Type B pancreatic cell (in vitro differentiated cells): ENCODE data around the gene RIMBP2. TPM values are rescaled to one million over a fixed set of nuclear protein-coding genes. Genes with fewer than 3 reads are reported as not detected.

Source experiments
- DNase-seq: peaks from one replicate; pipeline ENCODE4 v3.0.0; 2021; ENCODE audit warnings: mixed read lengths; ENCODE audit not compliant: unreplicated experiment; ENCODE audit errors: extremely low spot score
- H3K27ac Mint-ChIP-seq: 2 replicates; pipeline ENCODE4 v1.8.0; 2021; ENCODE audit warnings: mild to moderate bottlenecking, mixed read lengths
- H3K27me3 Mint-ChIP-seq: 2 replicates; pipeline ENCODE4 v1.8.0; 2021; ENCODE audit warnings: mixed read lengths
- H3K36me3 Mint-ChIP-seq: 2 replicates; pipeline ENCODE4 v1.8.0; 2021; ENCODE audit warnings: mixed read lengths
- H3K4me1 Mint-ChIP-seq: one replicate; pipeline ENCODE4 v1.8.0; 2021; ENCODE audit warnings: mixed read lengths; ENCODE audit not compliant: unreplicated experiment
- H3K4me3 Mint-ChIP-seq: 2 replicates; pipeline ENCODE4 v1.8.0; 2021; ENCODE audit warnings: mild to moderate bottlenecking, mixed read lengths
- H3K9me3 Mint-ChIP-seq: 2 replicates; pipeline ENCODE4 v1.8.0; 2021; ENCODE audit warnings: mixed read lengths
- CTCF ChIP-seq: fragments of 200-600 bp; sonication (generic); conservative IDR thresholded peaks from 2 replicates; pipeline ENCODE4 v1.5.0; 2021; ENCODE audit warnings: antibody characterized with exemption, mild to moderate bottlenecking
- total RNA-seq: library from RNA; stranded (reverse); gene quantifications from 2 replicates; pipeline ENCODE4 v1.2.1, GENCODE V29; 2021; ENCODE audit warnings: low replicate concordance

Gene RIMBP2
- total RNA-seq, 1 donor from 2014 or later: 23.7 TPM

- Mint-ChIP-seq H3K27ac (peak overlapping the region; percentile 39), H3K4me3 (no peak overlapping the region), H3K27me3 (peaks cover 5% of the 10 kb centered on the region), H3K9me3 (no peaks in the 10 kb centered on the region), H3K36me3 (no peaks in the 10 kb centered on the region), H3K4me1 (peaks cover 3% of the 10 kb centered on the region)
- peak; percentile 51 for TF ChIP-seq CTCF
- no peak for DNase-seq
These were observed 233.7 kb downstream of the RIMBP2 start for GRCh38 chr12:130482448-130482847.

GRCh38 chr12:130481392-130481879 is 234.7 kb downstream of the RIMBP2 start:
- DNase-seq: no peak
- H3K4me1 Mint-ChIP-seq: peaks cover 12% of the 10 kb centered on the region
- H3K27ac Mint-ChIP-seq: no peak overlapping the region
- H3K4me3 Mint-ChIP-seq: no peak overlapping the region
- no peak for TF ChIP-seq CTCF
- H3K36me3 Mint-ChIP-seq: no peaks in the 10 kb centered on the region
- peaks cover 5% of the 10 kb centered on the region for H3K27me3 Mint-ChIP-seq
- H3K9me3 Mint-ChIP-seq: no peaks in the 10 kb centered on the region

- Mint-ChIP-seq H3K27me3 (peaks cover 7% of the 10 kb centered on the region), H3K4me1 (peaks cover 12% of the 10 kb centered on the region)
- TF ChIP-seq CTCF: no peak
These were observed 235.2 kb downstream of the RIMBP2 start for GRCh38 chr12:130480887-130481286.

GRCh38 chr12:130480231-130480630 is 235.9 kb downstream of the RIMBP2 start:
- DNase-seq: no peak

More at GRCh38 chr12:130480887-130481286, 235.2 kb downstream of the RIMBP2 start:
- H3K4me3 Mint-ChIP-seq: no peak overlapping the region
- no peak overlapping the region for H3K27ac Mint-ChIP-seq
- DNase-seq: no peak
- H3K9me3 Mint-ChIP-seq: no peaks in the 10 kb centered on the region
- no peaks in the 10 kb centered on the region for H3K36me3 Mint-ChIP-seq

GRCh38 chr12:130479401-130480125 is 236.5 kb downstream of the RIMBP2 start:
- peaks cover 18% of the 10 kb centered on the region for H3K27me3 Mint-ChIP-seq

More at GRCh38 chr12:130480231-130480630, 235.9 kb downstream of the RIMBP2 start:
- H3K27ac Mint-ChIP-seq: no peak overlapping the region
- H3K4me1 Mint-ChIP-seq: peaks cover 13% of the 10 kb centered on the region
- no peaks in the 10 kb centered on the region for H3K9me3 Mint-ChIP-seq
- peaks cover 13% of the 10 kb centered on the region for H3K27me3 Mint-ChIP-seq
- no peaks in the 10 kb centered on the region for H3K36me3 Mint-ChIP-seq
- no peak for TF ChIP-seq CTCF
- H3K4me3 Mint-ChIP-seq: no peak overlapping the region

More at GRCh38 chr12:130479401-130480125, 236.5 kb downstream of the RIMBP2 start:
- Mint-ChIP-seq H3K4me1 (peaks cover 16% of the 10 kb centered on the region), H3K4me3 (no peak overlapping the region), H3K9me3 (no peaks in the 10 kb centered on the region), H3K27ac (no peak overlapping the region), H3K36me3 (no peaks in the 10 kb centered on the region)
- no peak for DNase-seq
- no peak for TF ChIP-seq CTCF
